Activated CD8-positive, alpha-beta memory T cell treated with anti-CD3 and anti-CD28 coated beads for 4 hours (primary cell): ENCODE results near the gene CAPN12.

ENCODE experiments used
- DNase-seq, 2 donors: peaks; one replicate each; pipeline ENCODE4 v3.0.0-alpha.2; 2020; ENCODE audit warnings: low read depth in 2 of 2

CAPN12 gene

GRCh38 chr19:38710928-38711725 is 33.1 kb downstream of the CAPN12 start:
- DNase-seq = no peak

GRCh38 chr19:38710416-38710702 is 33.9 kb downstream of the CAPN12 start:
- no peak for DNase-seq

GRCh38 chr19:38709671-38710415 is 34.4 kb downstream of the CAPN12 start:
- no peak for DNase-seq

- DNase-seq = no peak
Observed at GRCh38 chr19:38709119-38709518, 35.2 kb downstream of the CAPN12 start.

GRCh38 chr19:38708413-38709024 is 35.8 kb downstream of the CAPN12 start:
- no peak for DNase-seq

GRCh38 chr19:38707512-38708114 is 36.7 kb downstream of the CAPN12 start:
- no peak for DNase-seq

- no peak for DNase-seq
Observed at GRCh38 chr19:38706792-38707511, 37.3 kb downstream of the CAPN12 start.

GRCh38 chr19:38705197-38706019 is 38.9 kb downstream of the CAPN12 start:
- DNase-seq = no peak

- DNase-seq = no peak
Observed at GRCh38 chr19:38704488-38705026, 39.7 kb downstream of the CAPN12 start.

GRCh38 chr19:38703509-38703908 is 40.8 kb downstream of the CAPN12 start:
- DNase-seq = no peak

GRCh38 chr19:38702278-38702677 is 42.0 kb downstream of the CAPN12 start:
- no peak for DNase-seq

GRCh38 chr19:38701455-38702063 is 42.7 kb downstream of the CAPN12 start:
- no peak for DNase-seq

- DNase-seq = no peak
Observed at GRCh38 chr19:38700902-38701454, 43.3 kb downstream of the CAPN12 start.

GRCh38 chr19:38700350-38700901 is 43.8 kb downstream of the CAPN12 start:
- no peak for DNase-seq

- DNase-seq = no peak
Observed at GRCh38 chr19:38699647-38700349, 44.5 kb downstream of the CAPN12 start.

- DNase-seq = no peak
Observed at GRCh38 chr19:38699027-38699346, 45.3 kb downstream of the CAPN12 start.

GRCh38 chr19:38698225-38699026 is 45.8 kb downstream of the CAPN12 start:
- DNase-seq = no peak

GRCh38 chr19:38697641-38698071 is 46.6 kb downstream of the CAPN12 start:
- no peak for DNase-seq
